Measurements from ENCODE around the gene NPIPA7. TPM values are rescaled to one million over a fixed set of nuclear protein-coding genes. Genes with fewer than 3 reads are reported as not detected.
"Not testable (repeated sequence)": the region's sequence is repeated elsewhere in the genome, so short reads cannot be mapped to it uniquely, and the experiment has no call there.

The NPIPA7 gene
- total RNA-seq, 1 experiment from 2014 or later, result 3.8 TPM

GRCh38 chr16:16441401-16441800, 62.5 kb downstream of the NPIPA7 start:
- H2BK5ac ChIP-seq (ENCODE audit: insufficient read length, low read length); H2AK5ac ChIP-seq (ENCODE audit: insufficient read length, low read length); H3K9ac ChIP-seq (ENCODE audit: extremely low read depth, insufficient read length, low read length); H4K20me1 ChIP-seq (ENCODE audit: control insufficient read depth, insufficient read depth, insufficient read length); H3K9me3 ChIP-seq (ENCODE audit: control insufficient read depth, low read depth, low read length); H2BK120ac ChIP-seq (ENCODE audit: low read depth, low read length, poor library complexity, severe bottlenecking); H3K27ac Mint-ChIP-seq; H3K23ac ChIP-seq (ENCODE audit: insufficient read length, low read depth, low read length); H3K14ac ChIP-seq (ENCODE audit: insufficient read depth, low read length); H2AFZ ChIP-seq (ENCODE audit: low read length); H3K56ac ChIP-seq (ENCODE audit: insufficient read length, low read depth, low read length); H4K5ac ChIP-seq (ENCODE audit: insufficient read length, low read depth, low read length); H3T11ph ChIP-seq (ENCODE audit: low read length); H2BK20ac ChIP-seq (ENCODE audit: low read depth, low read length, poor library complexity, severe bottlenecking); H2BK15ac ChIP-seq (ENCODE audit: low read depth, low read length); H2BK12ac ChIP-seq (ENCODE audit: insufficient read length, low read depth, low read length); H3K9me3 Mint-ChIP-seq; H3K18ac ChIP-seq (ENCODE audit: insufficient read length, low read depth, low read length); H3K4me2 ChIP-seq (ENCODE audit: insufficient read depth, insufficient read length, low read length); H3K4me1 Mint-ChIP-seq; H4K8ac ChIP-seq (replicated peaks; ENCODE audit: insufficient read length, low read depth, low read length); H3K4me1 ChIP-seq (ENCODE audit: insufficient read depth, low read length); H3K27me3 Mint-ChIP-seq (ENCODE audit: low read depth); H3K36me3 Mint-ChIP-seq (ENCODE audit: insufficient read depth in 1 of 3, low read depth in 3 of 3); H3K27me3 ChIP-seq (ENCODE audit: insufficient read depth, low read length); H3K79me1 ChIP-seq (ENCODE audit: insufficient read depth, low read depth, low read length, poor library complexity, severe bottlenecking); DNase-seq; H4K91ac ChIP-seq (ENCODE audit: insufficient read length, low read depth, low read length); H3K79me2 ChIP-seq (ENCODE audit: insufficient read depth, low read length); H3K27ac ChIP-seq (ENCODE audit: insufficient read length, low read depth, low read length); H3K4ac ChIP-seq (ENCODE audit: low read depth, low read length); H3K4me3 Mint-ChIP-seq; H3K23me2 ChIP-seq (ENCODE audit: insufficient read length, low read depth, low read length, poor library complexity, severe bottlenecking): not testable (repeated sequence)
- WGBS (ENCODE audit: extremely low coverage, insufficient read length, low lambda C conversion rate), result no CpG with 5 or more reads among the region's 2 CpGs

Small RNAs within 50 kb of the gene (microRNA-seq; reads per million reads assigned to microRNA genes)
- not detected for gene MIR6511A3 (ENCODE audit: borderline microRNAs expressed)
- not detected for gene MIR6770-2 (ENCODE audit: borderline microRNAs expressed)

Other genes starting within 250 kb of the NPIPA7 start
- 1.1 TPM in 2 replicates for gene ABCC6, start 155.6 kb upstream of the NPIPA7 start, total RNA-seq (2021)
- 28.2 and 39.6 TPM in 2 replicates for gene NOMO3, start 146.6 kb upstream of the NPIPA7 start, total RNA-seq (2021)

Data from H9 (cell line).